ENCODE results near the gene CCT5.
A peak's percentile ranks its signal among the peaks of the same experiment; 100 is the strongest.

The CCT5 gene

DNA sequence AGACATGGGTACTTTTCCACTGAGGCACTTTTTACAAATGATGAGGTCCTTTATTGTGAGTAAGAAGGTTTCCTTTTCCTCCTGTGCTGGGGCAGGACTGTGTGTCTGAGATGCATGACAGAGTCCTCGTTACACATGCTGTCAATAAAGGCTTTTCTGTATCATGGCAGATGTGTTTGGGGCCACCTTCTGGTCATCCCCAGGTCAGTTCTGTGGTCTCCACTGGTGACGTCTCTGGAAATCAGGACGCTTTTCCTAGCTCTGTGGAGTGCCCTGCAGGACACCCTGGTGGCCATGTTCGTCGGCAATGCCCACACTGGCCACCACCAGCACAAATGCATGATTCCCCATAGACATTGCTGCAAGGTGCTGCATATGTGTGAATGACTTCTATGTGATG, 54.9 kb downstream of the CCT5 start:
- DNase-seq, result no peak

DNA sequence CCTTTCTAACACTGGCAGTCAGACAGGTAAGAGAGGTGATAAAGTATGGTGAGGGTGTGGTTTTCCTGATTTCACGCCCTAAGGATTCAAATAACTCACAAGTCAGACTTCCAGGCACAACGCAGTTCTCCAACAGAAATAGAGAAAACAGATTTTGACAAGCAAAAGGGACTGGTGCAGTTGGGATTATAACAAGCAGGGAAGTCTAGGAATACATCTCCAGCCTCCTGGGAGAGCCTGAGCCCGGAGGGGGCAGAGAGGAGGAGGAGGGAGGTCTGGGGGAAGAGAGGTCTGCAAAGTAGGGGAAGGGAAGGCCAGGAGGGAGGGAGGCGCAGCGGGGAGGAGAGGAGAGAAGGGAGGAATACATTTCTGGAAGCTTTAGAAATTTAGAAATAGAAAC, 56.0 kb downstream of the CCT5 start:
- DNase-seq, result no peak

DNA sequence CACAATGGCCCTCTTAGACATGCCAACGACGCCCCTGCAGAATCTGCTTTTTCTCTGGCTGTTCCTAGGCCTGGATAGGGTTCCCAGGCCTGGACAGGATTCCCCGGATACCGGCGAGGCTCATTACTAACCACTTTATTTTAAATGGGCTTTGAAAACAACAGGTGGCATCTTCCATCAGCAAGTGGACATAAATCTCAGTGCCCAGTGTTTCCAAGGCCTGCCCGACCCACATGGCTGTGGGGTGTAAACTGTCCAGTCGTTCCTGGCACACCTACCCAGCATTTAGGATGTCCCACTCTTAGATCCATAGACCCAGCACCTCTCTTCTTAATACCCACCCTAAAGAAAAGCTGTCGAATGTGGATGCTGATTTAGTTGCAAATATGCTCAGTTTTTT, 56.7 kb downstream of the CCT5 start:
- no peak for DNase-seq

DNA sequence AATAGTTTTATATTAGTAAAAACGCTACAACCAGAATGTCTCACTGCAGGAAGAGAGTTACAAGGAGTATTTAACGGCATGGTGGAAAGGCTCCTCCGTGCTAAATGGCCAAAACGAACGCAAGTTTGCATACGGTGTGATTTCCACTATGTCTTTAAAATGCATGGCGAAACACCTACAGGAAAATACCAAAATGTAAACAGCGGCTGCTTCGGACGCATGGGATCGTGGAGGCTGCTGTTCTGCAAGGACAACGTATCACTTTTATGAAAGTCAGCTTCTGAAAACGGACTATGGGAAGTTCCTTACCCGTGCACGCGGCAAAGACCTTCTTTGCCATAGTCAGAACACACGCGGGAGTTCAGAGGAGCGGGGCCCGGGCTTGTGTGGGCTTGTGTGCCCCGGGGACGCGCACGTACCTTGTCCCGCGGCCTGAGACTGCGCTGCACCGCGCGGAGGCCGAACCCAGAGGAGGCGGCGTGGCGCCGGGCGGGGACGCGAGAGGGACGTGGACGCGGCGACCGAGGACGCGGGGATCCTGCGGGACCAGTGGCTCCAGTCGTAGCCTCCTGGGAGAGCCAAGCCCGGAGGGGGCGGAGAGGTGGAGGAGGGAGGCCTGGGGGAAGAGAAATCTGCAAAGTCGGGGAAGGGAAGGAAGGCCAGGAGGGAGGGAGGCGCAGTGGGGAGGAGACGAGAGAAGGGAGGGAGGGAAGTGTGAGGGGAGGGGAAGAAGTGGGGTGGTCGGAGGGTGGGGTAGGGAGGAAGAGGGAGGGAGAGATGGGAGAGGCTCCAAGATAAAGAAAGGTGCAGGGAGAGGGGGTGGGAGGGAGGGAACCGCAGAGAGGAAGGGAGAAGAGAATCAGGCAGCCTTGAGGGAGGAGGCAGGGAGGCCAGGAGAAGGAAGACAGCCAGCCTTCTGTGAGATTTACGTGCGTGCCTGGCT, 57.4 kb downstream of the CCT5 start, which contains the start of gene CMBL:
Gene CMBL (minus strand): TSS at position 697 of the 943 bp plus-strand sequence. CDS start 17,140 bp downstream, outside the sequence.
- peak; percentile 31 to 60 (median 45) for DNase-seq

DNA sequence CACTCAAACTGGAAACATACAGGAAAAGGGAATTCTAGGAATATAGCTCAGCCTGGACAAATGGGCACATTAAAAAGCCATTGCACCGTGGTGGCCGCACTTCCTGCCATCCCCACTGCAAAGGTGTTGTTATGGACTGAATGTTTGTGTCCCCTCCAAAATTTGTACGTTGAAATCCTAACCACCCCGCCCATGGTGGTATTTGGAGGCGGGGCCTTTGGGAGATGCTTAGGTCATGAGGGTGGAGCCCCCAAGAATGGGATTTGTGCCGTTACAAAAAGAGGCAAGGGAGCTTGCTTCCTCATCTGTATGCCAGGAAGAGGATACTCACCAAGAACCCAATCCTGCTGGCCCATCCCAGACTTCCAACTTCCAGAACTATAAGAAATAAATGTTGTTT, 58.8 kb downstream of the CCT5 start:
- no peak for DNase-seq

DNA sequence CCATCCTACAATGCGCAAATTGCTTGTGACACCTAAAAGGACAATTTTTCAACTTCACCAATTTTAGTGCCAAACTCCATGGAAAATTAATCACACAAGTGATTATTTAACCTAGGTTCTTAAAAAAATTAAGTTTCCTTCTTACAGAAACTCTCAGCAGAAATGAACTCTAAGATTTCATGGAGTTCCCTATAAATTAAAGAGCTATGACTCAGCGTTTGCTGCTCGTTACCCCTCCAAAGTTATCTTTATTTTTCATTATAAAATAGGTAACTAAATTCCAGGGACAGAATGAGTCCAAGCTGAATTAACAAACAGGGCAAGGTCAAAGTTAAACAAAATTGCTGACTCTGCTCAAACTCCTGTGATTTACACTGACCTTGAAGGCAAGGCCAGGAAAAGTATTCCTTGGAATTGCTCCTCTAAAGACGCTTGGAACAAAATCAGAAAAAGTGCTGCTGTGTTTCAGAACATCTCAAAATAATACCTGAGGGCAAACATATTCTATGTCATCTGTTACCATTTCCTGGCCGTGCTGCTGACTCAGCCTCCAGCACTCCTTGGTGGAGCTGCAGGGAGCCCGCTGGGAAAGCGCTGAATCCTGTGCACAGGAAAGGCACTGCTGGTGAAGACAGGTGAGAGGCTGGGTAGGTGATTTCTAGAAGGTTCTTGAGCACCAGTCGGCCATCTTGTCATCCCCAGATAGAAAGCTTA, 60.1 kb downstream of the CCT5 start:
- DNase-seq, result peak in 2 of 3 donors; percentile 57 to 60

DNA sequence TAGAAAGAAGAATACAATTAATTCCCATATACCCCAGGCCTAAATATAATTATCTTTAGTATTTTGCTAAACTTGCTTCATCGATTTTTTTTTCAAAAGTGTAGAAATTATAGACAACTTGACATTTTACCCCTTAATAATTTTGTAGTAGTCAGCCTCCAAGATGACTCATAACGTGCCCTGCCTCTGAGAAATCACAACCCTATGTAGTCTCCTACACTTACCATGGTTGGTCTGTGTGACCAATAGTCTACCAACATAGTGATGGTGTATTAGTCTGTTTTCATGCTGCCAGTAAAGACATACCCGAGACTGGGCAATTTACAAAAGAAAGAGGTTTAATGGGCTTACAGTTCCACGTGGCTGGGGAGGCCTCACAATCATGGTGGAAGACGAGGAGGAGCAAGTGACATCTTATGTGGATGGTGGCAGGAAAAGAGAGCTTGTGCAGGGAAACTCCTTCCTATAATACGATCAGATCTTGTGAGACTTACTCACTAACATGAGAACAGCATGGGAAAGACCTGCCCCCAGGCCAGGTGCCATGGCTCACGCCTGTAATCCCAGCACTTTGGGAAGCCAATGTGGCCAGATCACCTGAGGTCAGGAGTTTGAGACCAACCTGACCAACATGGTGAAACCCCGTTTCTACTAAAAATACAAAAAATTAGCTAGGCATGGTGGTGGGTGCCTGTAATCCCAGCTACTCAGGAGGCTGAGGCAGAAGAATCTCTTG, 60.9 kb downstream of the CCT5 start:
- DNase-seq, result peak; percentile 25 to 53 (median 51)

DNA sequence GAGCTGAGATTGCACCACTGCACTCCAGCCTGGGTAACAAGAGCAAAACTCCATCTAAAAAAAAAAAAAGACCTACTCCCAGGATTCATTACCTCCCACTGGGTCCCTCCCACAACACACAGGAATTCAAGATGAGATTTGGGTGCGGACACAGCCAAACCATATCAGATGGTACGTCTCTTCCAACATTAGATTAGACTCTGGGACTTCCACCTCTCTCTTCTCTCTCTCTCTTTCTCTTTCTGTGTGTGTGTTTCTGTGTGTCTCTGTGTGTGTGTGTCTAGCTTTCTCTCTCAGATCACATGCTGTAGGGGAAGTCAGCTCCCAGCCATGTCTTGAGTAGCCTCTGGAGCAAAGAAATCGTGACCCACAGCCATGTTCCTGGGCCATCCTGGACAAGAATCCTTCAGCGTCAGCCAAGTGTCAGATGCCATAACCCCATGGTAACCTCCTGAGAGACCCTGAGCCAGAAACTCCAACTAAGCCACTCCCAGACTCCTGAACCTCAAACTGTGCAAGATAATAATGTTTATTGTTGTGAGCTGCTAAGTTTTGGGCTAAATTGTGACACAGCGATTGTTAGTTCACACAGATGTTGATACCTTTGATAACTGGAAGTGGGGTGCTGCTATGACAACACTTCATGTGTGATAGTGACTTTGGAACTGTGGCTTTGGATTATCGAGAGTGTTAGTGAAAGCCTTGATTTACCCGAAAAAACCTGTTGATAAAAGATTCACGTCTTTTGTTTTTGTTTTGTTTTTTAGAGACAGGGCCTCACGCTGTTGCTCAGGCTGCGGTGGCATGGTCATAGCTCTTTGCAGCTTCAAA, 61.7 kb downstream of the CCT5 start:
- no peak for DNase-seq

DNA sequence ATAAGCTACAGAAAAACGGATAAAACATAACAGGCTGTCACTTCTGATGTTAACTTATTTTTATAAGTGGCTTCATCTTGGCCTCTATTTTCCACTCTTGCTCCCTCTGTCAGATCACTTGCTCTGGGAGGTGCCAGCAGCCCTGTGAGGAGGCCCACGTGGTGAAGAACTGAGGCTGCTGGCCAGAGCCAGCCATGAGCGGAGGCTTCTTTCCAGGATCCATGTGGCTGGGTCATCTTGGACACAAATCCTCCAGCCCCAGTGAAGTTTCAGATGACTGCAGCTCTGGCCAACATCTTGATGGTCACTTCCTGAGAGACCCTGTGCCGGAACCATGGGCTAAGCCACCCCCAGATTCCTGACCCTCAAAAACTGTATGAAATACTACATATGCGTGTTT, 65.1 kb downstream of the CCT5 start:
- DNase-seq, result no peak
